HFF-Myc (cell line): ENCODE measurements around the gene UVRAG.

Experiments used
- DNase-seq: peaks from one replicate; pipeline ENCODE4 v3.0.0-alpha.2; 2011; ENCODE audit warnings: low read depth; ENCODE audit errors: extremely low read depth
- H3K4me3 ChIP-seq: replicated peaks from 2 replicates; pipeline ENCODE4 v1.5.1; 2011; ENCODE audit warnings: low read depth, mild to moderate bottlenecking, control low read depth, low read length
- TF ChIP-seq, protein P1 (sequence below): IDR thresholded peaks from 2 replicates; pipeline ENCODE4 v1.5.1; 2012; ENCODE audit warnings: mild to moderate bottlenecking, low read depth, low read length, control low read depth; ENCODE audit errors: missing control alignments

The UVRAG gene

DNA sequence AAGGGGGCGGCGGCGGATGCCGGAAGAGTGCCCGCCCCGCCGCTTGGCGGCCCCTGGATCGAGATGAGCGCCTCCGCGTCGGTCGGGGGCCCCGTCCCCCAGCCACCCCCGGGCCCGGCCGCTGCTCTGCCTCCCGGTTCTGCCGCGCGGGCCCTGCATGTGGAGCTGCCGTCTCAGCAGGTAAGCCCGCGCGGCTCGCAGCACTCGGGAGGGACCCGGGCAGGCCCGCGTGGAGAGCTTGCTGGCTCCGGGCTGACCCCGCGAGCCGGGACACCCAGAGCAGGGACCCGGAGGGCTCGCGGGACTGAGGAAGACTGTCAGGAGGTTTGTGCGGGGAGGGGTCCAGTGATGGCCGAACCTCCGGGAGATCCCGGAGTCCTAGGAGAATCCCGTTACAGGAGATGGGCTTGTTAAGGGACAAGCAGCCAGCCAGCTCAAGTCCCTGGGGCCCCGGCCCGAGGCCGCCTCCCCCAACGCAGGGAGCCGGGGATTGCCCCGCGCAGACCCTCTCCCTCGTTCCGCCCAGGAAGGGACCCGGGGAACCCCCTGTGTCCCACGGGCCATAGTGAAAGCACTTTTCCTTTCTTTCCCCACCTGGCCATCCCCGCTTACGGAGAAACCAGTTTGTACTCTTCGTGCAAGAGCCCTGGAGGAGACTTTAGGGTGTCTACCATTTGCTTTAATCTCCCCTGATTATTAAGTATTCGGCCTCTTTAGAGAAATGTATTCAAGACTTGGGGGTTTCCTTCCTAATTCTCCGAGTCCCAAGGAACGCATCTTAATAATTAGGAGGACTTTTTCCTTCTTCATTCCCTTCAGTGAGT lies 547 bp downstream of the UVRAG start:
- peak overlapping the region; percentile 64 for H3K4me3 ChIP-seq
- TF ChIP-seq, protein P1, sequence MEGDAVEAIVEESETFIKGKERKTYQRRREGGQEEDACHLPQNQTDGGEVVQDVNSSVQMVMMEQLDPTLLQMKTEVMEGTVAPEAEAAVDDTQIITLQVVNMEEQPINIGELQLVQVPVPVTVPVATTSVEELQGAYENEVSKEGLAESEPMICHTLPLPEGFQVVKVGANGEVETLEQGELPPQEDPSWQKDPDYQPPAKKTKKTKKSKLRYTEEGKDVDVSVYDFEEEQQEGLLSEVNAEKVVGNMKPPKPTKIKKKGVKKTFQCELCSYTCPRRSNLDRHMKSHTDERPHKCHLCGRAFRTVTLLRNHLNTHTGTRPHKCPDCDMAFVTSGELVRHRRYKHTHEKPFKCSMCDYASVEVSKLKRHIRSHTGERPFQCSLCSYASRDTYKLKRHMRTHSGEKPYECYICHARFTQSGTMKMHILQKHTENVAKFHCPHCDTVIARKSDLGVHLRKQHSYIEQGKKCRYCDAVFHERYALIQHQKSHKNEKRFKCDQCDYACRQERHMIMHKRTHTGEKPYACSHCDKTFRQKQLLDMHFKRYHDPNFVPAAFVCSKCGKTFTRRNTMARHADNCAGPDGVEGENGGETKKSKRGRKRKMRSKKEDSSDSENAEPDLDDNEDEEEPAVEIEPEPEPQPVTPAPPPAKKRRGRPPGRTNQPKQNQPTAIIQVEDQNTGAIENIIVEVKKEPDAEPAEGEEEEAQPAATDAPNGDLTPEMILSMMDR, result no peak
- no peak for DNase-seq

DNA sequence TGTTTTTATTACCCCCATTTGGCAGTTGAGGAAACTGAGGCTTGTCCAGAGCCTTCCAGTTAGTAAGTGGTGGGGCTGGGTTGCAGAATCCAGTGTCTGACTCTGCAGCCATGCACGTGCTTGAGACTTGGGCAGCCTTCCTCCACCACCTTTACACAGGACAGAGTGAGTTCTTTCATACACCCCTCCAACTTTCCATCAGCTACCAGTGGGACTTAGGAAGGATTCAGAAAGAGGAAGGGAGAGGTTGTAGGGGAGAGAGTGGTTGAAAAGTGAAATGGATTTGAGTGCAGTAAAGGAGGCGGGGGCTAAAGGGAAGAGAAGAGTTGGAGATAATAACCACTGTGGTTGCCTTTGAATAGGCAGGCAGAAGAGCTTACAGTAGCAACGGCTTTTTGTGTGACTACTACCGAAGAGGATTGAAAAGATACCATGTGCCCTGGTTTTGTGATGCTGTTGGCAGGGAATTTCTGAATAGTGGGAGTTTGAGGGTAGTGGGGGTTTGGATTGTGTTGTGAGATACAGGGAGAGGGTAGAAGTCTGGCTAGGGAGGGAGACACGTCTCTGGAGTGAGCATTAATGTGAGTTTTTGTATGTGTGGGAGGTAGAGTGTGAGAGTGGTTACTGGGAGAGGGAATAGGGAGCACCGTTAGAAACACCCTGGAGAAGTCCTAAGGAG lies 1.7 kb downstream of the UVRAG start:
- TF ChIP-seq, protein P1, result no peak
- DNase-seq, result no peak

DNA sequence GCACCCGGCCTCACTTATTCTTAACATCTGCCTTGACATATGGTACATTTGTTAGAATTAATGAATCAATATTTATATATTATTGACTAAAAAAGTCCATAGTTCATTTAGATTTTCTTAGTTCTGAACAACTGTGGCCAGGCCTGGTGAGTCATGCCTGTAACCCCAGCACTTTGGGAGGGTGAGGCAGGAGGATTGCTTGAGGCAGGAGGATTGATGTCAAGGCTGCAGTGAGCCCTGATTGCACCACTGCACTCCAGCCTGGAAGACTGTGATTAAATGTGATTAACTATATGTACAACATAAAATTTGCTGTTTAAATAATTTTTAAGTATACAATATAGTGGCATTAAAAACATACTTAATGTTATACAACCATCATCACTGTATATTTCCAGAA lies 5.6 kb downstream of the UVRAG start:
- TF ChIP-seq, protein P1, result no peak
- no peak overlapping the region for H3K4me3 ChIP-seq
- no peak for DNase-seq

More for the DNA sequence above, 1.7 kb downstream of the UVRAG start:
- H3K4me3 ChIP-seq, result peak overlapping the region; percentile 64

DNA sequence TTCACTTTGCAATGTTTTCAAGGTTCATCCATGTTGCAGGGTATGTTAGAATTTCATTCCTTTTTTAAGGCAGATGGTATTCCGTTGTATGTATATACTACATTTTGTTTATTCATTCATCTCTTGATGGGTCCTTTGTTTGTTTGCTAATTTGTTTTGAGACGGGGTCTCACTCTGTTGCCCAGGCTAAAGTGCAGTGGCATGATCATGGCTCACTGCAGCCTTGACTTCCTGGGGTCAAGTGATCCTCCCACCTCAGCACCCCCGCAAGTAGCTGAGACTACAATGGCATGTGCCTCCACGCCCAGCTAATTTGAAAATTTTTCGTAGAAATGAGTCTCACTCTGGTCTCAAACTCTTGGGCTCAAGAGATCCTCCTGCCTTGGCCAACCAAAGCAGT lies 6.2 kb downstream of the UVRAG start:
- TF ChIP-seq, protein P1, result no peak
- DNase-seq, result no peak
- no peak overlapping the region for H3K4me3 ChIP-seq

DNA sequence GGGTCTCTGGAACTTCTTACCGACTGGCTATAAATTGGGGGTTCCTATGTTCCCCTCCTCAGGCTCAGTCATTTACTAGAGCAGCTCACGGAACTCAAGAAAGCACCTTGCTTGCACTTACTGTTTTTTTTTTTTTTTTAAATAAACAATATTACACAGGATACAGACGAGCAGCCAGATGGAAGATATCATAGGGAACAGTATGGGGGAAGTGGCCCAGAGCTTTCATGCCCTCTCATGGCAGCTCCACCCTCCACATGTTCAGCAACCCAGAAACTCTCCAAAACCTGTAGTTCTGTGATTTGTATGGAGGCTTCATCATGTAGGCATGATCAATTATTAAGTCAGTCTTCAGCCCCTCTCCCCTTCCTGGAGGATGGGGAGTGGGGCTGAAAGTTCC lies 7.5 kb downstream of the UVRAG start:
- no peak overlapping the region for H3K4me3 ChIP-seq
- TF ChIP-seq, protein P1, result no peak
- DNase-seq, result no peak

DNA sequence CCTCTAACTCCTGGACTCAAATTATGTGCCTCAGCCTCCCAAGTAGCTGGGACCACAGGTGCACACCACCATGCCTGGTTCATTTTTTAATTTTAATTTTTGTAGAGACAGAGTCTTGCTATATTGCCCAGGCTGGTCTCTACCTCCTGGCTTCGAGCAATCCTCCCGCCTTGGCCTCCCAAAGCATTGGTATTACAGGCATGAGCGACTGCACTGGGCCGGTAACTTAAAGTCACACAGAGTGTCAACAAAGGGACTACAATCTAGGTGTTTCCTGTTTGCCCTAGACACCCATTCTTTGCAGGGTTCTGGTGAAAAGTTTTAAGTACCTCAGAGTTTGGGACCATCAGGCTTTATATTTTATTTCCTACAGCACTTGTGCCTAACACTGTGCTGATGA lies 8.4 kb downstream of the UVRAG start:
- DNase-seq, result no peak
- TF ChIP-seq, protein P1, result no peak
- H3K4me3 ChIP-seq, result no peak overlapping the region
